Measurements from ENCODE around the gene MAT2A.

The MAT2A gene

DNA sequence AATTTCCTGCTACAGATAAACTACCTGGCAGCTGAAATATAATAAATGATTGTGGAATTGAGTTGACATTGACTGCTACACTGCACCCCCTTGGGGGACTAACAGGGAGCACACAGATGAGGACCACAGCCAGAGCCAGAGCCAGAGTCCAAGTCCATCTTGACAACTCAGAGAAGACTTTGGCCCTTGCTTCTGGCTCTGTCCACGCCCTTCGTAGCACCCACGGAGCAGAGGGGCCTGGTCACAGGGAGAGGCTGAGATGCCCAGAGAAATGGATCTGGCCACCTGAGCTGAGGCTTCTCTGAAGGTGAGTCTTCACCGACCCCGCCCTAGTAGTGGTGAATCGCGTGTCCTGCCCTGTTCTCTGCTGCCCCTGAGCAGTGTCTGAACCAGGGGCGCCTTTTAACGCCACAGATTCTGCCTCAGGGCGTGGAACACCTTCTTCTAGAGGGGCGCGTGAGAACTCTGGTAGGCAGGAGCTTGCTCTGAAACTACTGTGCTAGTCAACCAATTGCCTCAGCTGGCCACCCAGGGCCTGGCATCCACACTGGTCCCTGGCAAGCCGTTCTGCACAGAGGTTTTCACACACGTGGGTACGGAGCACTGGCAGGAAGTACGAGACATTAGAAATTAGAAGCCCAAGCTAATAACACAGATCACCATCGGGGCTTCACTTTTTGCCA, 35.7 kb upstream of the MAT2A start:
- TF ChIP-seq, protein P1, sequence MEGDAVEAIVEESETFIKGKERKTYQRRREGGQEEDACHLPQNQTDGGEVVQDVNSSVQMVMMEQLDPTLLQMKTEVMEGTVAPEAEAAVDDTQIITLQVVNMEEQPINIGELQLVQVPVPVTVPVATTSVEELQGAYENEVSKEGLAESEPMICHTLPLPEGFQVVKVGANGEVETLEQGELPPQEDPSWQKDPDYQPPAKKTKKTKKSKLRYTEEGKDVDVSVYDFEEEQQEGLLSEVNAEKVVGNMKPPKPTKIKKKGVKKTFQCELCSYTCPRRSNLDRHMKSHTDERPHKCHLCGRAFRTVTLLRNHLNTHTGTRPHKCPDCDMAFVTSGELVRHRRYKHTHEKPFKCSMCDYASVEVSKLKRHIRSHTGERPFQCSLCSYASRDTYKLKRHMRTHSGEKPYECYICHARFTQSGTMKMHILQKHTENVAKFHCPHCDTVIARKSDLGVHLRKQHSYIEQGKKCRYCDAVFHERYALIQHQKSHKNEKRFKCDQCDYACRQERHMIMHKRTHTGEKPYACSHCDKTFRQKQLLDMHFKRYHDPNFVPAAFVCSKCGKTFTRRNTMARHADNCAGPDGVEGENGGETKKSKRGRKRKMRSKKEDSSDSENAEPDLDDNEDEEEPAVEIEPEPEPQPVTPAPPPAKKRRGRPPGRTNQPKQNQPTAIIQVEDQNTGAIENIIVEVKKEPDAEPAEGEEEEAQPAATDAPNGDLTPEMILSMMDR (IDR thresholded peaks at IDR 0.05; ENCODE audit: extremely low read depth, missing control alignments): no peak
- no peak for DNase-seq (ENCODE audit: low spot score)

DNA sequence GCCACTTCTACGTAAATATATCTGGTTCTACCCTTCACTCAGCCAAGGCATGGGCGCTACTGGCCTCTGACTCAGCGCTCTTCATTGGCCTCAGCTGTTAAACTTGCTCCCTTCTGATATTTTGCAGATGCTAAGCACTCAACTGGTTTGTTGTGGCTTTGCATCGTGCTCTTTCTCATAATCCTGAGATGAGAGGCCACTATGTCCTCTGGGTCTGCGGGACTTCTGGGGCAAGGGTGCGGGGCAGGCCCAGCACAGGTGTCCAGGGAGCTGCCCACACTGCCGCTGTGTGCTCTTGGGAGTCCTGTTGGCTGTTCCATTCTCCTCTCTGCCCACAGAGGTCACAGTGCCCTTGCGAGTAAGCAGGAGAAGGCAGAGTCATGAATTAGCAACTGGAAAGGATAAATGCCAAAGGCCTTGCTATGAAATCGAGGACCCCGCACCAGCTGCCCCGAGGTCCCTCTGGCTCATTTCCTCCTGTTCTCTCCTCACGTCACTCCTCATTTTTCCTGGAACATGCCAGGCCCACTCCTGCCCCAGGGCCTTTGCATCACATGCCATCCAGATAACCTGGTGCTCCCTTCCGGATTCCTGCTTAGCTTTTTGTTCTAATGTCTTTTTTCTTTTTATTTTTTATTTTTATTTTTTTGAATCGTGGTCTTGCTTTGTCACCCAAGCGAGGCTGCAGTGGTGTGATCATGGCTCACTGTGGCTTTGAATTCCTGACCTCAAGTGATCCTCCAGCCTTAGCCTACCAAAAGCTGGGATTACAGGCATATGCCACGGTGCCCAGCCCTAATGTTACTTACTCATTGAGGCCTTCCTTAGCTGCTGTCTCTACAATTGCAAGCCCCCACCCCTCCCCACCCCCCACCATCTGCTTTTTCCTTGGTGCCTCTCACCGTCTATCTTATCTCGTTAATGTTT, 34.9 kb upstream of the MAT2A start:
- DNase-seq (ENCODE audit: low spot score): no peak
- TF ChIP-seq, protein P1 (IDR thresholded peaks at IDR 0.05; ENCODE audit: extremely low read depth, missing control alignments): no peak

DNA sequence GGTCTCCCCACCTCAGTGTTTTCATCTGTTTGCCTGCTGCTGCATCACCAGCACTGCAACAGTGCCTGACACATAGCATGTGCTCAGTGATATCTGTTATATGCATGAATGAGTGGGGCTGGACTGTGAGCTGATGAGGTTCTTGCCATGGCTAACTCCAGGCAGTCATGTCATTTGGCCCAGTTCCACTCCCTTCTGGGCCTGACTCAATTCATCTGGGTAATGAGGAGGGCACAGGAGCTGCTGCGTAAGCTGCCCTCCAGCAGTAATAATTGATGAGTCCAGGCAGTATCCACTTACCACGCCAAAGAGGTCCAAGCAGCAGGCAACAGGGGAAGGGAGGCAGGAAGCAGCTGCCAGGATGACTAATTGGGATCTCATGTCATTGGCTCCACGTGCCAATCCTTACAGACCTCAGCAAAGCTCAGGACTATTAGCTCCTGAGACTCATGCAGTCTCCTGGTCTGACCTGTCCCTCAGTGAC, 34.1 kb upstream of the MAT2A start:
- TF ChIP-seq, protein P1 (IDR thresholded peaks at IDR 0.05; ENCODE audit: extremely low read depth, missing control alignments): no peak
- DNase-seq (ENCODE audit: low spot score): no peak

DNA sequence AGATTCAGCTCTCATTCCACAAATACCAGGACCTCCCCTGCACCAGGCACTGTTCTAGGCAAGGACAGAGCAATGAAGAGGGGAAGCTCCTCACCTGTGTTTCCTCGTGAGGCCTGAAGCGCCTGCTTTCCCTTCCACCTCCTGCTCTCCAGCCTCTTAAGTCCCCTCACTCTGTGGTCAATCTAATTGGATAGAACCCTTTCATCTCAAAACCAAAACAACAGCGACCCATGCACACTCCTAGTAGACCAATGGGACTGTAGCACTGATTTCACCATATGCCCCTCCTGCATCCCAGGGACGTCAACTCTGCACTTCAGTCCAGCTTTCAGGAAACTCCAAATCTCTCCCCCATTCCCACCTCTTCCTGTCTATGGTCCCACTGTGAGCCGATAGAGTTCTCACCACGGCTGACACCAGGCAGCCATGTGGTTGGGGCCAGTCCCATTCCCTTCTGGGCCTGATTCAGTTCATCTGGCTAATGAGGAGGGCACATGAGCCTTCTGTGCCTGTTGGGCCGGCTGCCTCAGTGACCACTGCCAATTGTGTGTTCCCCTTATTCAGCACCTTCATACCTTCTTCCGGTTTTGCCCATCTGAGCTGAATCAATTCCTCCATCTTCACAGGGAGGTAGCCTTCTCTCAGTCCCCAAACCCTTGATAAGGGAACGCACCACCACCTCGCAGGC, 33.3 kb upstream of the MAT2A start:
- TF ChIP-seq, protein P1 (IDR thresholded peaks at IDR 0.05; ENCODE audit: extremely low read depth, missing control alignments): no peak
- DNase-seq (ENCODE audit: low spot score): no peak

DNA sequence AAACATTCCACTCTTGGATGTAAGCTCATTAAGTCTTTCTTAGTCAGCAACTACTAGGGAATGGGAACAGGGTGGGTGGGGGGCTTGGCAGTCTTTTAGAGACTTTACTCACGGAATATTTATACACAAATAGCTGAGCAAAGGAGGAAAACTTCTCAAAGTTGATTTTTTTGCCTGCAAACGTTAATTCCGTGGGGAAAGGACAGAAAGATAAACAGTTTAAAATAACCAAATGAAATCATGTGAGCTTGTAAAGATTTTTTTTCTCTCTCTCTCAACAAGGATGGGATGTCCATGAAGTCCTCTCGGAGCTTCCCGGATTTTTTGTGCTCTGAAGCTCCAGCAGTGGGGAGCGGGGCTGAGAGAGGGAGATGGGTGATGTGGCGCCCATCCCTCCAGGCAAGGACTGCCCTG, 32.2 kb upstream of the MAT2A start:
- TF ChIP-seq, protein P1 (IDR thresholded peaks at IDR 0.05; ENCODE audit: extremely low read depth, missing control alignments): no peak
- DNase-seq (ENCODE audit: low spot score): no peak

DNA sequence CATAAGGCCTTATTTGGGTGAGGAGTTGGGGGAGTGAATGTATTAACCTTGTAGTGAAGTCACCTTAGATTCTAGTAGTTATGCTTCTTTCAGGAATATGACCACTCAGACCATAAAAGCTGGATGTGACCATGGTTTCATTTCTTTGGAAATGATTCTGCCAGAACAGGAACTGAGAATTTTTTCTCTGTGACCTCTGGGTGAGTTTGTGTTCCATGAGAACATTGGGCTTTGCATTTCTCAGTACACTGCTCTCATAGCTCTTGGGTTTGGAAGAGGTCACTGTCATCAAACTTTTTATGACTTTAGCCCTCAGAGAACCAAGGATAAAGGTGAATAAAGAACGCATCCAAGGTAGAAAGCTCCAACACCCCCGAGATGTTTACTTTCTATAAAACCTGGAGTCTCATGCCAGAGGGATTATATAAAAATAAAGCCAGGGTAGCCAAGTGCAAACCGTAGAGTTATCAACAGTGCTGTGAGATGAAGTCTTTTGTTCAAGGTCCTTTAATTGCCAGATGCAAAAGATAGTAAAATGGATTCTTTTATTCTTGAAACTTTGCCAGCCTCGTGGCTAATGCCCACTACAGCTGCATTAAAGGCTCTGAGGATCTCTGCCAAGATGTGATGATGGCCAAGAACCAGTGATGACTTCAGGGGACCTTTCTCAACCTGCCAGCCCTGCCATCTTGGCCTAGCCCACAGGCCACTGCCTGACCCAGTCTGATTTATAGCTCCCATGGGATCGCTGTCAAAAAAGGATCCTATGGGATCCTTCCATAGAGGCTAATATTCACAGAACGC, 27.8 kb upstream of the MAT2A start:
- no peak for DNase-seq (ENCODE audit: low spot score)
- TF ChIP-seq, protein P1 (IDR thresholded peaks at IDR 0.05; ENCODE audit: extremely low read depth, missing control alignments): no peak
